Measurements from ENCODE around the gene ZNF335. TPM values are rescaled to one million over a fixed set of nuclear protein-coding genes. Genes with fewer than 3 reads are reported as not detected.
"Not testable (repeated sequence)": the region's sequence is repeated elsewhere in the genome, so short reads cannot be mapped to it uniquely, and the experiment has no call there.

Gene ZNF335
- total RNA-seq, 1 donor: 49.4 TPM

- Histone ChIP-seq H3K4me3 (ENCODE audit: low read length) (no peak overlapping the region), H3K4me1 (ENCODE audit: insufficient read depth, low read length) (peaks cover 96% of the 10 kb centered on the region), H3K27me3 (ENCODE audit: insufficient read depth, low read length) (peaks cover 35% of the 10 kb centered on the region), H3K9me3 (ENCODE audit: low read depth, low read length) (no peaks in the 10 kb centered on the region)
Observed at GRCh38 chr20:46006964-46007363, 35.0 kb upstream of the ZNF335 start.

GRCh38 chr20:46006022-46006705 is 34.2 kb upstream of the ZNF335 start:
- Histone ChIP-seq H3K27me3 (ENCODE audit: insufficient read depth, low read length) (peaks cover 27% of the 10 kb centered on the region), H3K4me1 (ENCODE audit: insufficient read depth, low read length) (peaks cover 96% of the 10 kb centered on the region), H3K9me3 (ENCODE audit: low read depth, low read length) (no peaks in the 10 kb centered on the region), H3K4me3 (ENCODE audit: low read length) (no peak overlapping the region)

GRCh38 chr20:46004889-46005473 is 33.0 kb upstream of the ZNF335 start:
- Histone ChIP-seq H3K4me3 (ENCODE audit: low read length) (peak overlapping the region; percentile 2), H3K9me3 (ENCODE audit: low read depth, low read length) (no peaks in the 10 kb centered on the region), H3K4me1 (ENCODE audit: insufficient read depth, low read length) (peaks cover 96% of the 10 kb centered on the region), H3K27me3 (ENCODE audit: insufficient read depth, low read length) (peaks cover 16% of the 10 kb centered on the region)

- no peaks in the 10 kb centered on the region for H3K9me3 ChIP-seq (ENCODE audit: low read depth, low read length)
- peaks cover 97% of the 10 kb centered on the region for H3K4me1 ChIP-seq (ENCODE audit: insufficient read depth, low read length)
- H3K27me3 ChIP-seq (ENCODE audit: insufficient read depth, low read length): peaks cover 9% of the 10 kb centered on the region
- no peak overlapping the region for H3K4me3 ChIP-seq (ENCODE audit: low read length)
Observed at GRCh38 chr20:46004187-46004586, 32.2 kb upstream of the ZNF335 start.

- H3K27me3 ChIP-seq (ENCODE audit: insufficient read depth, low read length): no peaks in the 10 kb centered on the region
- no peak overlapping the region for H3K4me3 ChIP-seq (ENCODE audit: low read length)
- H3K9me3 ChIP-seq (ENCODE audit: low read depth, low read length): no peaks in the 10 kb centered on the region
- peaks cover 97% of the 10 kb centered on the region for H3K4me1 ChIP-seq (ENCODE audit: insufficient read depth, low read length)
Observed at GRCh38 chr20:46002008-46002407, 30.0 kb upstream of the ZNF335 start.

GRCh38 chr20:46001498-46001897 is 29.5 kb upstream of the ZNF335 start:
- no peak overlapping the region for H3K4me3 ChIP-seq (ENCODE audit: low read length)
- H3K9me3 ChIP-seq (ENCODE audit: low read depth, low read length): no peaks in the 10 kb centered on the region
- no peaks in the 10 kb centered on the region for H3K27me3 ChIP-seq (ENCODE audit: insufficient read depth, low read length)
- peaks cover 95% of the 10 kb centered on the region for H3K4me1 ChIP-seq (ENCODE audit: insufficient read depth, low read length)

GRCh38 chr20:46000262-46000996 is 28.4 kb upstream of the ZNF335 start:
- Histone ChIP-seq H3K27me3 (ENCODE audit: insufficient read depth, low read length) (no peaks in the 10 kb centered on the region), H3K4me3 (ENCODE audit: low read length) (no peak overlapping the region), H3K4me1 (ENCODE audit: insufficient read depth, low read length) (peaks cover 84% of the 10 kb centered on the region)

GRCh38 chr20:45999557-46000261 is 27.7 kb upstream of the ZNF335 start:
- Histone ChIP-seq H3K9me3 (ENCODE audit: low read depth, low read length) (no peaks in the 10 kb centered on the region), H3K27me3 (ENCODE audit: insufficient read depth, low read length) (no peaks in the 10 kb centered on the region), H3K4me3 (ENCODE audit: low read length) (no peak overlapping the region), H3K4me1 (ENCODE audit: insufficient read depth, low read length) (peaks cover 83% of the 10 kb centered on the region)

More at GRCh38 chr20:46000262-46000996, 28.4 kb upstream of the ZNF335 start:
- H3K9me3 ChIP-seq (ENCODE audit: low read depth, low read length): no peaks in the 10 kb centered on the region

- Histone ChIP-seq H3K4me1 (ENCODE audit: insufficient read depth, low read length) (peaks cover 75% of the 10 kb centered on the region), H3K27me3 (ENCODE audit: insufficient read depth, low read length) (no peaks in the 10 kb centered on the region), H3K4me3 (ENCODE audit: low read length) (no peak overlapping the region), H3K9me3 (ENCODE audit: low read depth, low read length) (no peaks in the 10 kb centered on the region)
Observed at GRCh38 chr20:45998761-45999160, 26.8 kb upstream of the ZNF335 start.

- no peaks in the 10 kb centered on the region for H3K27me3 ChIP-seq (ENCODE audit: insufficient read depth, low read length)
- H3K4me3 ChIP-seq (ENCODE audit: low read length): no peak overlapping the region
- peaks cover 75% of the 10 kb centered on the region for H3K4me1 ChIP-seq (ENCODE audit: insufficient read depth, low read length)
- H3K9me3 ChIP-seq (ENCODE audit: low read depth, low read length): no peaks in the 10 kb centered on the region
Observed at GRCh38 chr20:45998337-45998736, 26.3 kb upstream of the ZNF335 start.

- H3K4me1 ChIP-seq (ENCODE audit: insufficient read depth, low read length): peaks cover 71% of the 10 kb centered on the region
Observed at GRCh38 chr20:45997187-45997586, 25.2 kb upstream of the ZNF335 start.

GRCh38 chr20:45995495-45996097 is 23.6 kb upstream of the ZNF335 start:
- not testable (repeated sequence) for H3K27me3 ChIP-seq (ENCODE audit: insufficient read depth, low read length); H3K4me3 ChIP-seq (ENCODE audit: low read length); H3K9me3 ChIP-seq (ENCODE audit: low read depth, low read length)
- peaks cover 65% of the 10 kb centered on the region for H3K4me1 ChIP-seq (ENCODE audit: insufficient read depth, low read length)

More at GRCh38 chr20:45997187-45997586, 25.2 kb upstream of the ZNF335 start:
- Histone ChIP-seq H3K9me3 (ENCODE audit: low read depth, low read length) (no peaks in the 10 kb centered on the region), H3K4me3 (ENCODE audit: low read length) (no peak overlapping the region), H3K27me3 (ENCODE audit: insufficient read depth, low read length) (no peaks in the 10 kb centered on the region)

GRCh38 chr20:45994761-45995493 is 22.9 kb upstream of the ZNF335 start:
- H3K9me3 ChIP-seq (ENCODE audit: low read depth, low read length): no peaks in the 10 kb centered on the region
- peaks cover 58% of the 10 kb centered on the region for H3K4me1 ChIP-seq (ENCODE audit: insufficient read depth, low read length)
- H3K27me3 ChIP-seq (ENCODE audit: insufficient read depth, low read length): peaks cover under 1% of the 10 kb centered on the region
- no peak overlapping the region for H3K4me3 ChIP-seq (ENCODE audit: low read length)

Data from mononuclear cell (primary cell).